IMR-90 (cell line): ENCODE data around the gene ALG11.
A peak's percentile ranks its signal among the peaks of the same experiment; 100 is the strongest.

Source experiments
- BHLHE40 ChIP-seq: fragments of 150-350 bp; IDR thresholded peaks from 2 replicates; pipeline ENCODE4 v1.6.1; 2016; ENCODE audit warnings: mild to moderate bottlenecking, low read depth, low read length
- CEBPB ChIP-seq: IDR thresholded peaks from 2 replicates; pipeline ENCODE4 v1.6.1; 2012; ENCODE audit warnings: low read depth, low read length, improper control_type of control experiment
- CTCF ChIP-seq: conservative IDR thresholded peaks from 2 replicates; pipeline ENCODE4 v1.5.1; 2012; ENCODE audit warnings: mild to moderate bottlenecking, low read depth, low read length, improper control_type of control experiment
- ELK1 ChIP-seq: fragments of 150-350 bp; IDR thresholded peaks from 2 replicates; pipeline ENCODE4 v1.6.1; 2016; ENCODE audit warnings: low read depth, mild to moderate bottlenecking, low read length, moderate library complexity, borderline replicate concordance
- MAZ ChIP-seq: IDR thresholded peaks from 2 replicates; pipeline ENCODE4 v1.6.1; 2012; ENCODE audit warnings: low read depth, mild to moderate bottlenecking, low read length, improper control_type of control experiment, moderate library complexity, borderline replicate concordance
- POLR2A ChIP-seq: IDR thresholded peaks from 2 replicates; pipeline ENCODE4 v1.6.1; 2012; ENCODE audit warnings: mild to moderate bottlenecking, low read depth, low read length
- RAD21 ChIP-seq: IDR thresholded peaks from 2 replicates; pipeline ENCODE4 v1.6.1; 2012; ENCODE audit warnings: low read length, improper control_type of control experiment
- SMC3 ChIP-seq: fragments of 150-350 bp; IDR thresholded peaks from 2 replicates; pipeline ENCODE4 v1.6.1; 2016; ENCODE audit warnings: low read depth, mild to moderate bottlenecking, antibody characterized with exemption, low read length, moderate library complexity
- USF2 ChIP-seq: fragments of 150-350 bp; IDR thresholded peaks from 2 replicates; pipeline ENCODE4 v1.6.1; 2017; ENCODE audit warnings: mild to moderate bottlenecking, antibody characterized with exemption, low read length, low read depth

- TF ChIP-seq POLR2A, result no peak
- no peak for TF ChIP-seq CTCF
- TF ChIP-seq SMC3, result no peak
- no peak for TF ChIP-seq MAZ
- no peak for TF ChIP-seq USF2
- no peak for TF ChIP-seq ELK1
- no peak for TF ChIP-seq BHLHE40
- TF ChIP-seq CEBPB, result 0 out of 2 replicates have a peak, but pooled peaks have one; percentile 32
- no peak for TF ChIP-seq RAD21
Observed at GRCh38 chr13:52025475-52026245, 13.5 kb downstream of the ALG11 start.
